Esophagus squamous epithelium (tissue), 5 donors: ENCODE data around the gene FAR1. TPM values are rescaled to one million over a fixed set of nuclear protein-coding genes. Genes with fewer than 3 reads are reported as not detected.

Experiments
- DNase-seq: peaks from one replicate; lab custom pipeline; 2025; lab: John Stamatoyannopoulos, UW
- H3K27ac ChIP-seq, 4 donors: fragments of 200-600 bp; sonication (generic); one replicate each; pipeline ENCODE4 v1.5.1; 2016 to 2019; ENCODE audit warnings: mild to moderate bottlenecking in 1 of 4
- H3K27me3 ChIP-seq, 4 donors: fragments of 200-600 bp; sonication (generic); 1 replicate in 3 of 4; 2 replicates in 1 of 4; pipeline versions ENCODE4 v1.5.1 to v1.6.0; 2017 to 2021; ENCODE audit warnings: antibody characterized with exemption in 1 of 4
- H3K36me3 ChIP-seq, 3 donors: fragments of 200-600 bp; sonication (generic); one replicate each; pipeline ENCODE4 v1.5.1; 2016 to 2019
- H3K4me1 ChIP-seq, 3 donors: fragments of 200-600 bp; sonication (generic); one replicate each; pipeline ENCODE4 v1.5.1; 2017 to 2019
- H3K4me3 ChIP-seq, 4 donors: fragments of 200-600 bp; sonication (generic); 1 replicate in 3 of 4; 2 replicates in 1 of 4; pipeline ENCODE4 v1.5.1; 2016 to 2019; ENCODE audit warnings: mild to moderate bottlenecking in 2 of 4, moderate library complexity in 1 of 4
- H3K9me3 ChIP-seq, 3 donors: fragments of 200-600 bp; sonication (generic); one replicate each; pipeline ENCODE4 v1.5.1; 2016 to 2019
- POLR2A ChIP-seq, 4 donors: fragments of 450-650 bp; IDR thresholded peaks; one replicate each; pipeline ENCODE4 v1.6.1; 2017; ENCODE audit warnings: antibody characterized with exemption in 4 of 4, mild to moderate bottlenecking in 4 of 4, moderate library complexity in 3 of 4
- WGBS, 2 donors: methylation state at CpG; one replicate each; pipeline ENCODE4 v1.1.5; 2018; 5-methylcytosine and 5-hydroxymethylcytosine counted together
- intact Hi-C: fragments of 100-400 bp; cut with DNase I; formaldehyde crosslinking; loops from one replicate; pipeline ENCODE4 v1.15.0; 2022
- total RNA-seq, 4 donors: library from RNA; depleted of rRNA; stranded (reverse); fragments of >200 nt; gene quantifications; one replicate each; pipeline ENCODE4 v1.1.0, GENCODE V29; 2016
- TF ChIP-seq, protein P1 (sequence below), 6 experiments: fragments of 450-650 bp in 4 of 6; fragments of 200-600 bp in 2 of 6; sonication (generic) in 2 of 6; IDR thresholded peaks; one replicate each; pipeline ENCODE4 v1.5.1; 2016 to 2019; ENCODE audit warnings: antibody characterized with exemption in 6 of 6, mild to moderate bottlenecking in 4 of 6, moderate library complexity in 4 of 6
- donor health status: DM: yes; HTN: yes; CAD: no.

Gene FAR1
- total RNA-seq, 4 donors from 2014 or later = 78.2 to 135 (median 98.6) TPM

- no peak for DNase-seq
- Histone ChIP-seq H3K4me1 (peaks cover 12 to 60% (median 15%) of the 10 kb centered on the region in 3 donors), H3K36me3 (no peaks in the 10 kb centered on the region), H3K4me3 (no peak overlapping the region), H3K27ac (no peak overlapping the region), H3K9me3 (no peaks in the 10 kb centered on the region), H3K27me3 (no peaks in the 10 kb centered on the region)
- 94 to 95% methylated on average over 3 of the region's 3 CpGs for WGBS, 2 donors
- TF ChIP-seq, protein P1, sequence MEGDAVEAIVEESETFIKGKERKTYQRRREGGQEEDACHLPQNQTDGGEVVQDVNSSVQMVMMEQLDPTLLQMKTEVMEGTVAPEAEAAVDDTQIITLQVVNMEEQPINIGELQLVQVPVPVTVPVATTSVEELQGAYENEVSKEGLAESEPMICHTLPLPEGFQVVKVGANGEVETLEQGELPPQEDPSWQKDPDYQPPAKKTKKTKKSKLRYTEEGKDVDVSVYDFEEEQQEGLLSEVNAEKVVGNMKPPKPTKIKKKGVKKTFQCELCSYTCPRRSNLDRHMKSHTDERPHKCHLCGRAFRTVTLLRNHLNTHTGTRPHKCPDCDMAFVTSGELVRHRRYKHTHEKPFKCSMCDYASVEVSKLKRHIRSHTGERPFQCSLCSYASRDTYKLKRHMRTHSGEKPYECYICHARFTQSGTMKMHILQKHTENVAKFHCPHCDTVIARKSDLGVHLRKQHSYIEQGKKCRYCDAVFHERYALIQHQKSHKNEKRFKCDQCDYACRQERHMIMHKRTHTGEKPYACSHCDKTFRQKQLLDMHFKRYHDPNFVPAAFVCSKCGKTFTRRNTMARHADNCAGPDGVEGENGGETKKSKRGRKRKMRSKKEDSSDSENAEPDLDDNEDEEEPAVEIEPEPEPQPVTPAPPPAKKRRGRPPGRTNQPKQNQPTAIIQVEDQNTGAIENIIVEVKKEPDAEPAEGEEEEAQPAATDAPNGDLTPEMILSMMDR (IDR thresholded peaks at IDR 0.05) = no peak
- TF ChIP-seq POLR2A (IDR thresholded peaks at IDR 0.05) = no peak
- intact Hi-C loops = no loop called here
Observed at GRCh38 chr11:13687271-13687670, 18.8 kb downstream of the FAR1 start.

DNA sequence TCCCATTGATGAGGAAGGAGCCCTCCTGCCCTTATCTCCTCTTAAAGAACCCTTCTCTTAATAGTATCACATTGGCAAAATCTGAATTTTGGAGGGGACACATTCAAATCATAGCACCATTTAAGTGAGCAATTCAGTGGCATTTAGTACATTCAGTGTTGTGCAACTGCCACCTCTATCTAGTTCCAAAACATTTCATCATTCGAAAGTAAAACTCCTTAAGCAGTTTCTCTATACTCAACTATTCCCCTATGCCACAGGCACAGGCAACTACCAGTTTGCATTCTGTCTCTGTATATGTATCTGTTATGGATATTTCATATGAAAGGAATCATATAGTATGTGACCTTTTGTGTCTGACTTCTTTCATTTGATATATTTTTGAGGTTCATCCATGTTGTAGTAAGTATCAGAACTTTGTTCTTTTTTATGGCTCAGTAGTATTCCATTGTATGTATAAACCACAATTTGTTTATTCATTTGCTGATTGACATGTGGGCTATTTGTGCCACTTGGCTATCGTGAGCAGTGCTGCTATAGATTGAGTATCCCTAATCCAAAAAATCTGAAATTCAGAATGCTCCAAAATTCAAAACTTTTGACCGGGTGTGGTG lies 22.9 kb downstream of the FAR1 start:
- TF ChIP-seq POLR2A (IDR thresholded peaks at IDR 0.05) = no peak
- TF ChIP-seq, protein P1 (IDR thresholded peaks at IDR 0.05) = no peak
- Histone ChIP-seq H3K9me3 (no peaks in the 10 kb centered on the region), H3K4me3 (no peak overlapping the region), H3K27me3 (no peaks in the 10 kb centered on the region), H3K4me1 (peaks cover 3 to 31% (median 7%) of the 10 kb centered on the region in 3 donors), H3K27ac (no peak overlapping the region), H3K36me3 (peaks cover 0 to 20% (median 0%) of the 10 kb centered on the region in 3 donors)
- WGBS, 2 donors = 97% methylated on average over 3 of the region's 3 CpGs
- intact Hi-C loops = no loop called here
- DNase-seq = no peak

- Histone ChIP-seq H3K4me3 (no peak overlapping the region), H3K27ac (no peak overlapping the region), H3K4me1 (peaks cover 3 to 23% (median 7%) of the 10 kb centered on the region in 3 donors), H3K27me3 (no peaks in the 10 kb centered on the region), H3K9me3 (no peaks in the 10 kb centered on the region), H3K36me3 (peaks cover 0 to 28% (median 0%) of the 10 kb centered on the region in 3 donors)
- 43 to 49% methylated on average over 3 of the region's 3 CpGs for WGBS, 2 donors
- TF ChIP-seq, protein P1 (IDR thresholded peaks at IDR 0.05) = no peak
- no peak for TF ChIP-seq POLR2A (IDR thresholded peaks at IDR 0.05)
- intact Hi-C loops = no loop called here
- DNase-seq = no peak
Observed at GRCh38 chr11:13692172-13692571, 23.7 kb downstream of the FAR1 start.

GRCh38 chr11:13694115-13694514 lies 25.6 kb downstream of the FAR1 start:
- Histone ChIP-seq H3K36me3 (peaks cover 0 to 47% (median 0%) of the 10 kb centered on the region in 3 donors), H3K27me3 (no peaks in the 10 kb centered on the region), H3K4me1 (peaks cover 3 to 20% (median 7%) of the 10 kb centered on the region in 3 donors), H3K9me3 (no peaks in the 10 kb centered on the region), H3K4me3 (no peak overlapping the region), H3K27ac (no peak overlapping the region)
- DNase-seq = no peak
- TF ChIP-seq POLR2A (IDR thresholded peaks at IDR 0.05) = no peak
- TF ChIP-seq, protein P1 (IDR thresholded peaks at IDR 0.05) = no peak
- intact Hi-C loops = no loop called here
- 93 to 98% methylated on average over 4 of the region's 4 CpGs for WGBS, 2 donors

- intact Hi-C loops = no loop called here
- no peak overlapping the region for H3K4me3 ChIP-seq
- H3K27ac ChIP-seq = no peak overlapping the region
- TF ChIP-seq POLR2A (IDR thresholded peaks at IDR 0.05) = no peak
- TF ChIP-seq, protein P1 (IDR thresholded peaks at IDR 0.05) = no peak
- H3K27me3 ChIP-seq = no peaks in the 10 kb centered on the region
- H3K36me3 ChIP-seq = peaks cover 0 to 64% (median 0%) of the 10 kb centered on the region in 3 donors
- DNase-seq = no peak
- peaks cover 3 to 20% (median 7%) of the 10 kb centered on the region in 3 donors for H3K4me1 ChIP-seq
- no peaks in the 10 kb centered on the region for H3K9me3 ChIP-seq
Observed at GRCh38 chr11:13695886-13696285, 27.4 kb downstream of the FAR1 start.
